OCI-M1 (cell line): ENCODE data around the gene LPAR1.
"Not testable (repeated sequence)": the region's sequence is repeated elsewhere in the genome, so short reads cannot be mapped to it uniquely, and the experiment has no call there.

Experiments used
- DNase-seq: peaks from one replicate; lab custom pipeline; 2025; lab: John Stamatoyannopoulos, UW

LPAR1 gene

GRCh38 chr9:111038331-111039230, at the start of gene LPAR1:
Gene LPAR1 (minus strand): TSS chr9:111038470. CDS start chr9:110972117, 66,353 bp downstream.
- DNase-seq, result no peak

- no peak for DNase-seq
Observed at GRCh38 chr9:111078391-111079038, 40.2 kb upstream of the LPAR1 start.

GRCh38 chr9:111076519-111076918, 38.2 kb upstream of the LPAR1 start:
- DNase-seq, result peak; percentile 43

GRCh38 chr9:111076042-111076441, 37.8 kb upstream of the LPAR1 start:
- DNase-seq, result peak; percentile 5

- peak; percentile 21 for DNase-seq
Observed at GRCh38 chr9:111074395-111074794, 36.1 kb upstream of the LPAR1 start.

GRCh38 chr9:111069183-111069582, 30.9 kb upstream of the LPAR1 start:
- no peak for DNase-seq

GRCh38 chr9:111068771-111069170, 30.5 kb upstream of the LPAR1 start:
- peak; percentile 20 for DNase-seq

- DNase-seq, result no peak
Observed at GRCh38 chr9:111068383-111068730, 30.1 kb upstream of the LPAR1 start.

- no peak for DNase-seq
Observed at GRCh38 chr9:111066468-111066867, 28.2 kb upstream of the LPAR1 start.

- DNase-seq, result peak; percentile 66
Observed at GRCh38 chr9:111065414-111065813, 27.1 kb upstream of the LPAR1 start.

- no peak for DNase-seq
Observed at GRCh38 chr9:111064160-111064837, 26.0 kb upstream of the LPAR1 start.

- peak; percentile 29 for DNase-seq
Observed at GRCh38 chr9:111063332-111063731, 25.1 kb upstream of the LPAR1 start.

GRCh38 chr9:111058166-111058565, 19.9 kb upstream of the LPAR1 start:
- no peak for DNase-seq

GRCh38 chr9:111056538-111056937, 18.3 kb upstream of the LPAR1 start:
- DNase-seq, result no peak

- DNase-seq, result no peak
Observed at GRCh38 chr9:111052791-111053190, 14.5 kb upstream of the LPAR1 start.

GRCh38 chr9:111051400-111051799, 13.1 kb upstream of the LPAR1 start:
- DNase-seq, result no peak

GRCh38 chr9:111050819-111051218, 12.5 kb upstream of the LPAR1 start:
- no peak for DNase-seq

GRCh38 chr9:111047287-111047686, 9.0 kb upstream of the LPAR1 start:
- not testable (repeated sequence) for DNase-seq

- no peak for DNase-seq
Observed at GRCh38 chr9:111041902-111042301, 3.6 kb upstream of the LPAR1 start.

- DNase-seq, result no peak
Observed at GRCh38 chr9:111040494-111040893, 2.2 kb upstream of the LPAR1 start.

- DNase-seq, result no peak
Observed at GRCh38 chr9:111039231-111039906, 1.1 kb upstream of the LPAR1 start.

- no peak for DNase-seq
Observed at GRCh38 chr9:111037708-111038330, 451 bp downstream of the LPAR1 start.
